HG02588 (cell line): ENCODE data around the gene RARS1.

Experiments
- ATAC-seq: cut with Tn5 transposase; IDR thresholded peaks from one replicate; pipeline ENCODE4 v1.9.1; 2021; ENCODE audit warnings: mild to moderate bottlenecking, moderate library complexity; ENCODE audit not compliant: unreplicated experiment

The RARS1 gene

GRCh38 chr5:168486136-168486879 lies at the start of gene RARS1:
RARS1 (plus strand) TSS chr5:168486471; CDS start chr5:168486499, 28 bp downstream.
- ATAC-seq = peak; percentile 85

- no peak for ATAC-seq
Observed at GRCh38 chr5:168438349-168438748, 47.9 kb upstream of the RARS1 start.

- no peak for ATAC-seq
Observed at GRCh38 chr5:168443533-168443932, 42.7 kb upstream of the RARS1 start.

GRCh38 chr5:168443950-168444700 lies 42.1 kb upstream of the RARS1 start:
- ATAC-seq = no peak

DNA sequence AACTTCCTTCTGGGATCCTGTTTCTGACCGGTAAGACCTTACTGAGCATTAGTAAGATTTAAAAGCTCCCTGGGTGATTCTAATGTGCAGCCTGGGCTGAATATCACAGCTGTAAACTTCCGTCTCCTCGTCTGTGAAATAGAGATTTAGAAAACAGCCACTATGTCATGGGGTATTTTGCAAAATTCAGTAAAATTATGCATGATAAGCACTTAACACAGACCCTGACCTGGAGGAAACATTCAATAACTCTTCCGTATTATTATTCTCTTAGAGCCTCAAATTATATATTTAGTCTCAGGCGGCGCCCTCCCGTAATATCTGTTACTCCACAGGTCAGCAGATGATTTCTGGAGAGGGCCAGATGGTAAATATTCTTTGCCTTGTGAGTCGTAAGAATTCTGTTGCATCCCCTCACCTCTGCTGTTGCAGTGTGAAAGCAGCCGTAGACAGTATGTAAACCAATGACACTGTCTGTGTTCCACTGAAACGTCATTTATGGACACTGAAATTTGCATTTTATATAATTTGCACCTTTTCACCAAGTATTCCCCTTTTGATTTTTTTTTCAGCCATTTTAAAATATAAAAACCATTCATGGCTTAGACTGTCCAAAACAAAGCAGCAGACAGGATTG lies 39.2 kb upstream of the RARS1 start:
- ATAC-seq = no peak

GRCh38 chr5:168447808-168448207 lies 38.5 kb upstream of the RARS1 start:
- ATAC-seq = no peak

DNA sequence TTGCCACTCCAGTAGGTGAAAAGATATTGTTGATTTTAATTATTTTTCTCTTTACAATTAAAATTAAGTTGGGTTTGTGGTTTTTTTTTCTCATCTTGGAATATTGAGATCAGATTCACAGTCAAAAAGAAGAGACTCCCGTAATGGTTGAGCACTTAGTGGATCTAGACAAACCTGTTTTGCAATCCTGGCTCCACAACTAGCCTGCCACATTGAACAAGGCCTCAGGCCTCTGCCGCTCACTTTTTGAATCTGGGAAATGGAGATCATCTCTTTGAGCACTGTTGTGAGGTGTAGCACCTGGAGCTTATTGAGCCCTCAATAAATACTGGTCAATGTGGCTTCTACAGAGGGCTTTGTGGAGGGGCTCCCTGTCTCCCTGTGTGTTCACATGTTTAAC lies 37.1 kb upstream of the RARS1 start:
- no peak for ATAC-seq

GRCh38 chr5:168451565-168451964 lies 34.7 kb upstream of the RARS1 start:
- ATAC-seq = no peak

GRCh38 chr5:168455201-168455600 lies 31.1 kb upstream of the RARS1 start:
- no peak for ATAC-seq

DNA sequence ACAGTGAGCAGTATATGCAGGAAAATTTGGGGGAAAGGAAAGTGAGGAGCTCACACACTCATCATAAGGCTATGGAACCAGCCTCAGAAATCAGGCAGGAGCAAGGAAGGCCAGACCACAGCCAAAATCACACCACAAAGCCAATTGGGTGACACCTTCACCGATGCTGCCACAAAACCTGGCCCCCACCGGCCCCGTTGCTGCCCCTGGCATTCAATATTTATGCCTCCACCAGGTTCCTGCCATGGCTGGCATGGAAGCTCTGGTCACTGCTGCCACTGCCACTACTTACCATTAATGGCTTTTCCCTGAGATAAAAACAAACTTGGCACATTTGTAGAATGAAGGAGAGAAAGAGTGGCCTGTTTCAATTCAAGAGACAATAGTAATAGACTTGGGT lies 28.7 kb upstream of the RARS1 start:
- ATAC-seq = no peak

GRCh38 chr5:168460606-168461005 lies 25.7 kb upstream of the RARS1 start:
- ATAC-seq = no peak

- no peak for ATAC-seq
Observed at GRCh38 chr5:168463081-168463480, 23.2 kb upstream of the RARS1 start.

GRCh38 chr5:168464214-168464613 lies 22.1 kb upstream of the RARS1 start:
- ATAC-seq = no peak

- ATAC-seq = no peak
Observed at GRCh38 chr5:168464641-168465040, 21.6 kb upstream of the RARS1 start.

GRCh38 chr5:168467755-168468330 lies 18.4 kb upstream of the RARS1 start:
- no peak for ATAC-seq

DNA sequence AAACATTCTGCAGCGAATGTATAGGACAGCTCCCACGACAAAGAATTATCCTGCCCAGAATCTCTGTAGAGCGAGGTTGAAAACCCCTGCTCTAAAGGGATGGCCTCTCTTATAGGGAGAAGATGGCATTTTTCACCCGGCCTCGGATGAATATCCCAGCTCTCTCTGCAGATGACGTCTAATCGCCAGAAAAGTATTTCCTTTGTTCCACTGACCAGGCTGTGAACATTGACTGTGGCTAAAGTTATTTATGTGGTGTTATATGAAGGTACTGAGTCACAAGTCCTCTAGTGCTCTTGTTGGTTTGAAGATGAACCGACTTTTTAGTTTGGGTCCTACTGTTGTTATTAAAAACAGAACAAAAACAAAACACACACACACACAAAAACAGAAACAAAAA lies 17.4 kb upstream of the RARS1 start:
- no peak for ATAC-seq

- no peak for ATAC-seq
Observed at GRCh38 chr5:168469816-168470215, 16.5 kb upstream of the RARS1 start.

- ATAC-seq = no peak
Observed at GRCh38 chr5:168471785-168472184, 14.5 kb upstream of the RARS1 start.

DNA sequence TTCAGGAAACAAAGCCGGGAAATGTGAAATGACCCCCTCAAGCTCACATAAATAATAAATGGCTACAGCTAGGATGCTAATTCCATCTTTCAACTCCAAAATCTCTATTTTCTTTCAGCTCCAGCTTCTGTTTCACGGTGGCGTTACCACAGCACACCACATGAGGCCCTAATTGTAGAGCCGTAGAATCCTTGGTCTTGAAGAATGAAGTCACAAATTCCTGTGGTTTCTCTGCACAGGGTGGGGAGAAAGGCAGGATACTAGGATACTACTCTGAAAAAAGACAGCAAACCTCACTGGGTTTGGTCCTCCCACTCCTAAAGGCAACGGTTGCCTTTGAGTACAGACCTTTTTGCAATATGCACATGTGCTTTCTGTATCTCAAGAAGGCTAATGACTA lies 13.9 kb upstream of the RARS1 start:
- no peak for ATAC-seq

DNA sequence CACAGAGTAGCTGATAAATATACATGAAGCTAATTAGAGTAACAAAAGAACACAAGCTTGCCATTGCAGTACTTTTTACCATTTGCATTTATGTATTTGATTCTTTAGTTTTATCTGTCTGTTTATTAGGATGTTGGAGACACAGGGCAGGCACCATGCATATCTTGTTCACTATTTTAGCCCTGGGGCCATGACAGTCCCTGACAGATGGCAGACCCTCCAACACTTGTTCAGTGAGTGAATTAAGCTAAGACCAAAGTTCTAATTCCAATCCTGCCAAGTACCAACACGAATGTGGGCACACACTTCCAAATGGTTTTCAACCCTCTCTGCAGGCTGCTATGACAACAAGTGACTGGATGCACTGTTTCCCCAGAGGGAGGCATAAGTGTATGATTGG lies 12.0 kb upstream of the RARS1 start:
- ATAC-seq = no peak

GRCh38 chr5:168477060-168477459 lies 9.2 kb upstream of the RARS1 start:
- ATAC-seq = no peak

DNA sequence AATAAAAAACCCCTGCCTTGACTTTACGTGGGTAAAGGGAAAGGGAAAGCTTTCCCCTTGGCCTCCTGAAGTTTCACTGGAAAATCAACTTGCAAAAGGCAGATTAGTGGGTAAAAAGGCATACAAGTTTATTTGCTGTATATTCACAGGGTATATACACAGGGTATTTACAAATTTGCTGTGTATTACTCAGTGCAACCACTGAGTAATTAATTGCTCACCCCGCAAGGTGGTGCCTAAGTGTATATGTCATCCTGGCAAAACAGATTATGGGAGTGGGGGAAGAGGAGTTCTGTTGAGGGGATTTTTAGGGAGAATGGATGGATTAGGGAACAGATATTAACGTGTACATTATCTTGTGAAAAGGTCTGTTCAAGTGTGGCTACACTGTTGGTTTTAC lies 7.1 kb upstream of the RARS1 start:
- ATAC-seq = no peak
